H1 (cell line): ENCODE measurements around the gene TSPEAR. TPM values are rescaled to one million over a fixed set of nuclear protein-coding genes. Genes with fewer than 3 reads are reported as not detected.
A peak's percentile ranks its signal among the peaks of the same experiment; 100 is the strongest.

Source experiments
- CTCF ChIA-PET: fragments of 300-600 bp; sonication (Branson Sonifier 250); formaldehyde crosslinking; loops from one replicate; lab custom pipeline; 2021; ENCODE audit not compliant: partially characterized antibody; lab: Charles Lee
- POLR2A ChIA-PET: fragments of 300-600 bp; sonication (Branson Sonifier 250); formaldehyde crosslinking; loops from one replicate; lab custom pipeline; 2021; ENCODE audit warnings: inconsistent platforms; ENCODE audit not compliant: partially characterized antibody; lab: Charles Lee
- DNase-seq, 2 experiments: peaks; one replicate each; pipeline versions ENCODE4 v3.0.0 to v3.0.0-alpha.2; 2010 to 2022; ENCODE audit warnings: low spot score in 2 of 2, low read depth in 1 of 2, mixed read lengths in 1 of 2
- FAIRE-seq: peaks from 2 replicates; lab custom pipeline; 2011; peaks lifted over from hg19 to GRCh38; lab: Jason Lieb, UNC
- H2AFZ ChIP-seq: 2 replicates; pipeline ENCODE4 v1.8.1; 2012; ENCODE audit warnings: low read length, inconsistent platforms
- H2AK5ac ChIP-seq: 2 replicates; pipeline ENCODE4 v1.6.1; 2013; ENCODE audit warnings: low read depth, low read length
- H2BK120ac ChIP-seq: replicated peaks from 2 replicates; pipeline ENCODE3; 2013; ENCODE audit warnings: low read depth, low read length, inconsistent platforms
- H2BK12ac ChIP-seq: 2 replicates; pipeline ENCODE4 v1.6.1; 2013; ENCODE audit warnings: low read depth, low read length
- H2BK15ac ChIP-seq: 2 replicates; pipeline ENCODE4 v1.6.1; 2013; ENCODE audit warnings: low read length
- H2BK20ac ChIP-seq: 2 replicates; pipeline ENCODE4 v1.6.1; 2013; ENCODE audit warnings: low read length
- H2BK5ac ChIP-seq: 2 replicates; pipeline ENCODE4 v1.6.1; 2013; ENCODE audit warnings: low read depth, low read length
- H3K14ac ChIP-seq: 2 replicates; pipeline ENCODE4 v1.6.1; 2013; ENCODE audit warnings: inconsistent platforms; ENCODE audit not compliant: insufficient read length
- H3K18ac ChIP-seq: 2 replicates; pipeline ENCODE4 v1.6.1; 2013; ENCODE audit warnings: low read length; ENCODE audit errors: extremely low read depth
- H3K23ac ChIP-seq: 2 replicates; pipeline ENCODE4 v1.6.1; 2013; ENCODE audit warnings: inconsistent platforms; ENCODE audit not compliant: insufficient read length
- H3K23me2 ChIP-seq: 2 replicates; pipeline ENCODE4 v1.6.1; 2013; ENCODE audit warnings: low read depth, low read length
- H3K27ac ChIP-seq: 2 replicates; pipeline ENCODE4 v1.6.1; 2011; ENCODE audit warnings: low read depth, low read length, inconsistent platforms
- H3K27me3 ChIP-seq, 4 experiments: replicated peaks in 1 of 4; 1 replicate in 1 of 4; 2 replicates in 3 of 4; pipeline versions ENCODE4 v1.6.1 to v1.8.1; 2011 to 2013; ENCODE audit warnings: low read length in 3 of 4, mild to moderate bottlenecking in 3 of 4, inconsistent platforms in 2 of 4, mixed read lengths in 2 of 4, moderate library complexity in 1 of 4; ENCODE audit not compliant: control insufficient read depth in 3 of 4, insufficient read depth in 3 of 4; ENCODE audit errors: extremely low read depth in 1 of 4
- H3K36me3 ChIP-seq, 4 experiments: 2 replicates each; pipeline versions ENCODE4 v1.6.1 to v1.8.1; 2011 to 2013; ENCODE audit warnings: mild to moderate bottlenecking in 4 of 4, low read length in 3 of 4, moderate library complexity in 2 of 4, control low read depth in 1 of 4, inconsistent platforms in 1 of 4; ENCODE audit not compliant: insufficient read depth in 4 of 4, control insufficient read depth in 2 of 4
- H3K4ac ChIP-seq: replicated peaks from 2 replicates; pipeline ENCODE3; 2013; ENCODE audit warnings: low read length, low read depth, mixed read lengths, inconsistent platforms; ENCODE audit not compliant: insufficient read length
- H3K4me1 ChIP-seq, 4 experiments: replicated peaks in 1 of 4; 1 replicate in 1 of 4; 2 replicates in 3 of 4; pipeline versions ENCODE4 v1.6.1 to v1.8.1; 2011 to 2013; ENCODE audit warnings: low read length in 3 of 4, inconsistent platforms in 2 of 4, mixed read lengths in 1 of 4; ENCODE audit not compliant: insufficient read depth in 4 of 4, control insufficient read depth in 3 of 4
- H3K4me2 ChIP-seq, 2 experiments: 2 replicates each; pipeline versions ENCODE4 v1.6.1 to v1.8.1; 2011 to 2013; ENCODE audit warnings: low read depth in 2 of 2, low read length in 2 of 2, control low read depth in 1 of 2, inconsistent platforms in 1 of 2, mild to moderate bottlenecking in 1 of 2; ENCODE audit not compliant: insufficient read depth in 1 of 2
- H3K4me3 ChIP-seq, 4 experiments: fragments of 200-600, 300-600 bp in 1 of 4; sonication (generic), shearing (Covaris generic), sonication (Bioruptor Twin) in 1 of 4; 2 replicates each; pipeline versions ENCODE4 v1.5.1 to v1.8.1; 2011 to 2016; ENCODE audit warnings: low read length in 4 of 4, low read depth in 3 of 4, control low read depth in 2 of 4, inconsistent platforms in 2 of 4, mild to moderate bottlenecking in 2 of 4, mixed read lengths in 1 of 4, moderate library complexity in 1 of 4; ENCODE audit not compliant: insufficient read depth in 2 of 4; ENCODE audit errors: extremely low read depth in 1 of 4
- H3K56ac ChIP-seq: replicated peaks from 2 replicates; pipeline ENCODE3; 2013; ENCODE audit warnings: low read depth, mild to moderate bottlenecking, mixed read lengths, low read length, inconsistent platforms; ENCODE audit not compliant: insufficient read length
- H3K79me1 ChIP-seq: 2 replicates; pipeline ENCODE4 v1.6.1; 2013; ENCODE audit warnings: low read depth, low read length, control low read depth
- H3K79me2 ChIP-seq, 2 experiments: 2 replicates each; pipeline versions ENCODE4 v1.6.1 to v1.8.1; 2012 to 2013; ENCODE audit warnings: low read length in 2 of 2, mild to moderate bottlenecking in 2 of 2, inconsistent platforms in 1 of 2; ENCODE audit not compliant: insufficient read depth in 2 of 2, control insufficient read depth in 1 of 2
- H3K9ac ChIP-seq, 4 experiments: replicated peaks in 1 of 4; 1 replicate in 1 of 4; 2 replicates in 3 of 4; pipeline versions ENCODE4 v1.6.1 to v1.8.1; 2011 to 2013; ENCODE audit warnings: low read depth in 3 of 4, low read length in 3 of 4, control low read depth in 2 of 4, mild to moderate bottlenecking in 2 of 4, moderate library complexity in 2 of 4, inconsistent platforms in 1 of 4; ENCODE audit errors: extremely low read depth in 1 of 4
- H3K9me3 ChIP-seq, 2 experiments: 2 replicates each; pipeline versions ENCODE4 v1.6.1 to v1.8.1; 2012 to 2013; ENCODE audit warnings: mild to moderate bottlenecking in 2 of 2, moderate library complexity in 2 of 2, control low read depth in 1 of 2, inconsistent platforms in 1 of 2, low read depth in 1 of 2, low read length in 1 of 2, mixed read lengths in 1 of 2; ENCODE audit not compliant: insufficient read depth in 2 of 2
- H4K20me1 ChIP-seq, 2 experiments: replicated peaks in 1 of 2; 2 replicates each; pipeline versions ENCODE3 to v1.8.1; 2011 to 2013; ENCODE audit warnings: inconsistent platforms in 2 of 2, low read length in 2 of 2, mild to moderate bottlenecking in 1 of 2; ENCODE audit not compliant: insufficient read depth in 2 of 2, control insufficient read depth in 1 of 2
- H4K5ac ChIP-seq: 2 replicates; pipeline ENCODE4 v1.6.1; 2013; ENCODE audit warnings: low read length, low read depth, mixed read lengths, inconsistent platforms; ENCODE audit not compliant: insufficient read length
- H4K8ac ChIP-seq: 2 replicates; pipeline ENCODE4 v1.8.0; 2013; ENCODE audit warnings: mild to moderate bottlenecking, moderate library complexity, low read length, inconsistent platforms; ENCODE audit not compliant: insufficient read depth; ENCODE audit errors: extremely low read depth
- H4K91ac ChIP-seq: replicated peaks from 2 replicates; pipeline ENCODE3; 2013; ENCODE audit warnings: low read length, mixed read lengths, inconsistent platforms; ENCODE audit not compliant: insufficient read length
- BRCA1 ChIP-seq: IDR thresholded peaks from 2 replicates; pipeline ENCODE4 v1.6.1; 2012; ENCODE audit warnings: low read depth, low read length, improper control_type of control experiment
- HDAC2 ChIP-seq, 2 experiments: fragments of 300-600 bp in 1 of 2; sonication (generic) in 1 of 2; IDR thresholded peaks; 2 replicates each; pipeline ENCODE4 v1.6.1; 2011 to 2012; ENCODE audit warnings: low read depth in 2 of 2, low read length in 2 of 2, mild to moderate bottlenecking in 2 of 2, moderate library complexity in 2 of 2, borderline replicate concordance in 1 of 2, inconsistent platforms in 1 of 2
- SIX5 ChIP-seq: IDR thresholded peaks from 2 replicates; pipeline ENCODE4 v1.6.1; 2011; ENCODE audit warnings: mild to moderate bottlenecking, low read depth, low read length
- TAF7 ChIP-seq: optimal IDR thresholded peaks from 2 replicates; pipeline ENCODE3; 2011; ENCODE audit warnings: low read depth, mild to moderate bottlenecking, inconsistent platforms, low read length, moderate library complexity, borderline replicate concordance
- WGBS, 2 experiments: shearing (Covaris generic) in 1 of 2; methylation state at CpG; one replicate each; pipeline versions ENCODE4 v1.1.6 to v1.1.7; 2013 to 2015; ENCODE audit warnings: low lambda C conversion rate in 2 of 2, mixed read lengths in 2 of 2, inconsistent platforms in 1 of 2, low coverage in 1 of 2, missing lambda C conversion rate in 1 of 2; ENCODE audit not compliant: insufficient replicate concordance in 2 of 2, insufficient coverage in 1 of 2, insufficient read length in 1 of 2; ENCODE audit errors: extremely low coverage in 1 of 2, missing lambda C conversion rate in 1 of 2; 5-methylcytosine and 5-hydroxymethylcytosine counted together
- polyA plus RNA-seq, 7 experiments: library from polyadenylated mRNA; depleted of rRNA in 3 of 7; stranded (reverse) in 5 of 7; unstranded in 2 of 7; fragments of >200 nt in 5 of 7; fragments of 200-250 nt in 2 of 7; gene quantifications; 1 replicate in 5 of 7; 2 replicates in 1 of 7; 4 replicates in 1 of 7; pipeline versions ENCODE4 v1.2.1 to v1.2.3, GENCODE V29; 2011 to 2013; ENCODE audit warnings: missing spikeins in 2 of 7, mixed read lengths in 2 of 7
- total RNA-seq: library from RNA; stranded (reverse); fragmentation: NEBNext Ultra II Directional; extraction: Animal tissue kit (Norgen Biotek cat#: 25700); gene quantifications from 2 replicates; pipeline ENCODE4 v1.2.1, GENCODE V29; 2021
- TF ChIP-seq, protein P1 (sequence below): IDR thresholded peaks from 2 replicates; pipeline ENCODE4 v1.6.1; 2012; ENCODE audit warnings: low read length, inconsistent platforms

The TSPEAR gene
- total and polyA plus RNA-seq, 2 of the 8 experiments (the other 6 are each of a cell fraction or from before 2014, with no cell fraction given): 0.58 to 0.89 TPM

DNA sequence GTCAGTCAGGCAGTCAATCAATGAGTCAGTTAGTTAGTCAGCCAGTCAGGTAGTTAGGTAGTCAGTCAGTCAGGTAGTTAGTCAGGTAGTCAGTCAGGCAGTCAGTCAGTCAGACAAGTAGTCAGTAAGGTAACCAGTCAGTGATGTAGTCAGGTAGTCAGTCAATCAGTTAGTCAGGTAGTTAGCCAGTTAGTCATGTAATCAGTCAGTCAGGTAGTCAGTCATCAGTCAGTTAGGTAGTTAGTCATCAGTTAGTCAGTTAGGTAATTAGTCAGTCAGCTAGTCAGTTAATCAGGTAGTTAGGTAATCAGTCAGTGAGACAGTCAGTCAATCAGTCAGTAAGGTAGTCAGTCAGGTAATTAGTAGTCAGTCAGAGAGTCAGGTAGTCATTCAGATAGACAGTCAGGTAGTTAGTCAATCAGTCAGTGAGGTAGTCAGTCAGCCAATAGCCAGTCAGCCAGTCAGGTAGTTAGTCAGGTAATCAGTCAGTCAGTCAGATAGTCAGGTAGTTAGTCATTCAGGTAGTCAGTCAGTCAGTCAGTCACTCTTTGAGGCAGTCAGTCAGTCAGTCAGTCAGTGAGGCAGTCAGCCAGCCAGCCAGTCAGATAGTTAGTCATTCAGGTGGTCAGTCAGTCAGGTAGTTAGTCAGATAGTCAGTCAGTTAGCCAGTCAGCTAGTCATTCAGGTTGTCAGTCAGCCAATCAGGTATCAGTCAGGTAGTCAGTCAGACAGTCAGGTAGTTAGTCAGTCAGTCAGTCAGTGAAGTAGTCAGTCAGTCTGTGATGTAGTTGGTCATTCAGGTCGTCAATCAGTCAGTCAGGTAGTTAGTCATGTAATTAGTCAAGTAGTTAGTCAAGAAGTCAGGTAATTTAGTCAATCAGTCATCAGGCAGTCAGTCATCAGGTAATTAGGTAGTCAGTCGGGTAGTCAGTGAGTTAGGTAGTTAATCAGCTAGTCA, 186.7 kb downstream of the TSPEAR start:
- Histone ChIP-seq H4K8ac (no peak overlapping the region), H3K79me1 (peaks cover 3% of the 10 kb centered on the region; the same call in 1 of the 2 replicates), H3K4me3 (no peak overlapping the region), H3K4ac (no peak overlapping the region), H2AFZ (no peak overlapping the region), H2BK20ac (no peak overlapping the region; the same call in 1 of the 2 replicates), H2BK15ac (peak overlapping the region; percentile 95; the same call in 1 of the 2 replicates), H3K56ac (no peak overlapping the region), H3K9me3 (peaks cover 0 to 15% of the 10 kb centered on the region in 2 experiments; a peak in 2 of 4 replicates), H2AK5ac (peak overlapping the region; percentile 75), H3K27ac (no peak overlapping the region), H3K4me1 (no peaks in the 10 kb centered on the region; a peak in 1 of 7 replicates), H3K9ac (no peak overlapping the region), H3K79me2 (no peaks in the 10 kb centered on the region), H3K23me2 (peaks cover 12% of the 10 kb centered on the region; the same call in 1 of the 2 replicates), H3K36me3 (no peaks in the 10 kb centered on the region), H4K20me1 (no peaks in the 10 kb centered on the region), H2BK12ac (0 out of 2 replicates have a peak overlapping the region, but pooled peaks have one; percentile 87), H3K4me2 (no peak overlapping the region), H3K27me3 (peaks cover 0 to 3% (median 0%) of the 10 kb centered on the region in 4 experiments; a peak in 1 of 7 replicates), H4K5ac (no peak overlapping the region), H2BK5ac (peak overlapping the region; percentile 52; the same call in 1 of the 2 replicates), H4K91ac (no peak overlapping the region), H2BK120ac (no peak overlapping the region), H3K14ac (no peak overlapping the region), H3K18ac (no peak overlapping the region; the same call in 1 of the 2 replicates), H3K23ac (no peak overlapping the region)
- DNase-seq (no peak), FAIRE-seq (no peak)
- TF ChIP-seq BRCA1 (0 out of 2 replicates have a peak, but pooled peaks have one; percentile 6), HDAC2 (IDR thresholded peaks at IDR 0.05; ENCODE audit: borderline replicate concordance in 1 of 2, low read depth in 2 of 2, low read length in 2 of 2) (no peak), TAF7 (no peak), SIX5 (no peak)
- TF ChIP-seq, protein P1, sequence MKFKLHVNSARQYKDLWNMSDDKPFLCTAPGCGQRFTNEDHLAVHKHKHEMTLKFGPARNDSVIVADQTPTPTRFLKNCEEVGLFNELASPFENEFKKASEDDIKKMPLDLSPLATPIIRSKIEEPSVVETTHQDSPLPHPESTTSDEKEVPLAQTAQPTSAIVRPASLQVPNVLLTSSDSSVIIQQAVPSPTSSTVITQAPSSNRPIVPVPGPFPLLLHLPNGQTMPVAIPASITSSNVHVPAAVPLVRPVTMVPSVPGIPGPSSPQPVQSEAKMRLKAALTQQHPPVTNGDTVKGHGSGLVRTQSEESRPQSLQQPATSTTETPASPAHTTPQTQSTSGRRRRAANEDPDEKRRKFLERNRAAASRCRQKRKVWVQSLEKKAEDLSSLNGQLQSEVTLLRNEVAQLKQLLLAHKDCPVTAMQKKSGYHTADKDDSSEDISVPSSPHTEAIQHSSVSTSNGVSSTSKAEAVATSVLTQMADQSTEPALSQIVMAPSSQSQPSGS: no peak
- ChIA-PET POLR2A (no interaction called here), CTCF (interaction anchor here (1.3 to 1.6 kb wide), 2 partner anchors 14 to 55 kb away, joined by 3 to 5 read pairs; no protein-coding TSS in a partner anchor)
- 73% methylated on average over 2 of the region's 2 CpGs; no CpG with 5 or more reads in 1 of the 2 experiments for WGBS, 2 experiments
